CD4-positive, CD25-positive, alpha-beta regulatory T cell (primary cell): ENCODE results near the gene KCTD1. TPM values are rescaled to one million over a fixed set of nuclear protein-coding genes. Genes with fewer than 3 reads are reported as not detected.
A peak's percentile ranks its signal among the peaks of the same experiment; 100 is the strongest.

ENCODE experiments used
- ATAC-seq, 2 donors: fragments of 150-1000 bp; cut with Tn5 transposase; one replicate each; pipeline ENCODE4 v1.10.0; 2021; ENCODE audit warnings: low read depth in 2 of 2, moderate number of reproducible peaks in 2 of 2, moderate library complexity in 1 of 2
- DNase-seq, 3 donors: peaks; one replicate each; pipeline versions ENCODE4 v3.0.0 to v3.0.0-alpha.2; 2012 to 2022; ENCODE audit warnings: mixed read lengths in 1 of 3
- H3K27ac ChIP-seq: one replicate; pipeline ENCODE4 v1.7.0; 2013; ENCODE audit warnings: mild to moderate bottlenecking, low read length; ENCODE audit not compliant: insufficient read depth, poor library complexity, severe bottlenecking
- H3K27me3 ChIP-seq: one replicate; pipeline ENCODE4 v1.7.0; 2013; ENCODE audit warnings: low read length; ENCODE audit not compliant: control insufficient read depth, insufficient read depth
- H3K36me3 ChIP-seq: one replicate; pipeline ENCODE4 v1.7.0; 2013; ENCODE audit warnings: mild to moderate bottlenecking, low read length, moderate library complexity; ENCODE audit not compliant: control insufficient read depth, insufficient read depth
- H3K4me1 ChIP-seq: 2 replicates; pipeline ENCODE4 v1.7.0; 2013; ENCODE audit warnings: mild to moderate bottlenecking, low read length; ENCODE audit not compliant: insufficient read depth, control insufficient read depth, poor library complexity, severe bottlenecking
- H3K4me3 ChIP-seq: one replicate; pipeline ENCODE4 v1.7.0; 2013; ENCODE audit warnings: low read depth, mild to moderate bottlenecking, low read length, moderate library complexity
- H3K9me3 ChIP-seq, 2 experiments: 1 replicate in 1 of 2; 2 replicates in 1 of 2; pipeline ENCODE4 v1.7.0; 2013; ENCODE audit warnings: low read length in 2 of 2, mild to moderate bottlenecking in 1 of 2, moderate library complexity in 1 of 2; ENCODE audit not compliant: control insufficient read depth in 2 of 2
- H3K27ac Mint-ChIP-seq, 3 donors: one replicate each; pipeline ENCODE4 v1.8.0; 2020 to 2022; ENCODE audit warnings: mild to moderate bottlenecking in 3 of 3, mixed read lengths in 3 of 3, moderate library complexity in 2 of 3
- H3K27me3 Mint-ChIP-seq: one replicate; pipeline ENCODE4 v1.8.0; 2022; ENCODE audit warnings: mild to moderate bottlenecking, mixed read lengths
- H3K36me3 Mint-ChIP-seq: one replicate; pipeline ENCODE4 v1.8.0; 2020; ENCODE audit warnings: mixed read lengths
- H3K4me1 Mint-ChIP-seq, 4 donors: one replicate each; pipeline ENCODE4 v1.8.0; 2020 to 2022; ENCODE audit warnings: mixed read lengths in 4 of 4, mild to moderate bottlenecking in 1 of 4
- H3K4me3 Mint-ChIP-seq, 4 donors: one replicate each; pipeline ENCODE4 v1.8.0; 2020 to 2022; ENCODE audit warnings: mild to moderate bottlenecking in 4 of 4, mixed read lengths in 4 of 4, moderate library complexity in 3 of 4
- H3K9me3 Mint-ChIP-seq, 7 donors: one replicate each; pipeline ENCODE4 v1.8.0; 2020 to 2022; ENCODE audit warnings: mixed read lengths in 7 of 7, mild to moderate bottlenecking in 3 of 7, moderate library complexity in 2 of 7
- polyA plus RNA-seq, 4 donors: library from polyadenylated mRNA; unstranded; fragments of 300-500 nt; fragmentation: Illumina TruSeq; gene quantifications; one replicate each; pipeline ENCODE4 v1.2.3, GENCODE V29; 2021
- total RNA-seq: library from RNA; stranded (reverse); gene quantifications from one replicate; pipeline ENCODE4 v1.2.3, GENCODE V29; 2022

KCTD1 gene
- total and polyA plus RNA-seq, 5 donors from 2014 or later = 0.14 to 2.0 (median 0.26) TPM; not detected in 2

GRCh38 chr18:26546875-26547645 lies 1.3 kb downstream of the KCTD1 start:
- H3K36me3 Mint-ChIP-seq = no peaks in the 10 kb centered on the region
- no peak overlapping the region for H3K27ac Mint-ChIP-seq
- Histone ChIP-seq H3K9me3 (no peaks in the 10 kb centered on the region), H3K27ac (no peak overlapping the region), H3K36me3 (no peaks in the 10 kb centered on the region), H3K27me3 (peaks cover 11% of the 10 kb centered on the region), H3K4me1 (peaks cover 23% of the 10 kb centered on the region), H3K4me3 (no peak overlapping the region)
- peaks cover 0 to 2% (median 0%) of the 10 kb centered on the region in 7 donors for H3K9me3 Mint-ChIP-seq
- no peak for ATAC-seq
- peaks cover 3 to 50% (median 25%) of the 10 kb centered on the region in 4 donors for H3K4me1 Mint-ChIP-seq
- DNase-seq = no peak
- peak overlapping the region; percentile 67 to 83 (median 78) for H3K4me3 Mint-ChIP-seq
- peaks cover 15% of the 10 kb centered on the region for H3K27me3 Mint-ChIP-seq

GRCh38 chr18:26546170-26546874 lies 2.0 kb downstream of the KCTD1 start:
- peaks cover 0 to 2% (median 0%) of the 10 kb centered on the region in 7 donors for H3K9me3 Mint-ChIP-seq
- peak overlapping the region; percentile 64 to 83 (median 74) for H3K4me3 Mint-ChIP-seq
- no peak overlapping the region for H3K27ac ChIP-seq
- H3K27me3 Mint-ChIP-seq = peaks cover 8% of the 10 kb centered on the region
- peaks cover 3 to 52% (median 22%) of the 10 kb centered on the region in 4 donors for H3K4me1 Mint-ChIP-seq
- peak overlapping the region; percentile 13 for H3K4me3 ChIP-seq
- no peaks in the 10 kb centered on the region for H3K36me3 Mint-ChIP-seq
- H3K27me3 ChIP-seq = peaks cover 3% of the 10 kb centered on the region
- ATAC-seq (no peak), DNase-seq (no peak)
- H3K36me3 ChIP-seq = no peaks in the 10 kb centered on the region
- peaks cover 23% of the 10 kb centered on the region for H3K4me1 ChIP-seq
- peak overlapping the region in 1 of 3 donors; percentile 5 for H3K27ac Mint-ChIP-seq
- H3K9me3 ChIP-seq = no peaks in the 10 kb centered on the region

GRCh38 chr18:26545335-26546123 lies 2.8 kb downstream of the KCTD1 start:
- peaks cover 5% of the 10 kb centered on the region for H3K27me3 Mint-ChIP-seq
- peaks cover 23% of the 10 kb centered on the region for H3K4me1 ChIP-seq
- H3K36me3 Mint-ChIP-seq = no peaks in the 10 kb centered on the region
- H3K4me1 Mint-ChIP-seq = peaks cover 3 to 52% (median 20%) of the 10 kb centered on the region in 4 donors
- no peak overlapping the region for H3K4me3 ChIP-seq
- no peak for ATAC-seq
- no peak overlapping the region for H3K27ac ChIP-seq
- H3K4me3 Mint-ChIP-seq = peak overlapping the region in 3 of 4 donors; percentile 31 to 71 (median 64)
- no peaks in the 10 kb centered on the region for H3K27me3 ChIP-seq
- H3K9me3 ChIP-seq = no peaks in the 10 kb centered on the region
- peaks cover 0 to 2% (median 0%) of the 10 kb centered on the region in 7 donors for H3K9me3 Mint-ChIP-seq
- H3K27ac Mint-ChIP-seq = no peak overlapping the region
- H3K36me3 ChIP-seq = no peaks in the 10 kb centered on the region
- DNase-seq = no peak

GRCh38 chr18:26544451-26544850 lies 3.9 kb downstream of the KCTD1 start:
- Histone ChIP-seq H3K9me3 (no peaks in the 10 kb centered on the region), H3K36me3 (no peaks in the 10 kb centered on the region), H3K4me1 (peaks cover 18% of the 10 kb centered on the region), H3K4me3 (peak overlapping the region; percentile 10), H3K27ac (no peak overlapping the region), H3K27me3 (no peaks in the 10 kb centered on the region)
- Mint-ChIP-seq H3K9me3 (peaks cover 0 to 2% (median 0%) of the 10 kb centered on the region in 7 donors), H3K27me3 (no peaks in the 10 kb centered on the region), H3K4me1 (peaks cover 3 to 47% (median 20%) of the 10 kb centered on the region in 4 donors), H3K27ac (no peak overlapping the region), H3K36me3 (no peaks in the 10 kb centered on the region), H3K4me3 (peak overlapping the region in 1 of 4 donors; percentile 71)
- no peak for DNase-seq
- no peak for ATAC-seq

GRCh38 chr18:26543373-26543772 lies 5.0 kb downstream of the KCTD1 start:
- H3K4me3 Mint-ChIP-seq = no peak overlapping the region

GRCh38 chr18:26540043-26540628 lies 8.2 kb downstream of the KCTD1 start:
- H3K4me1 ChIP-seq = no peaks in the 10 kb centered on the region
- H3K9me3 ChIP-seq = no peaks in the 10 kb centered on the region
- H3K4me3 ChIP-seq = no peak overlapping the region
- H3K27me3 ChIP-seq = no peaks in the 10 kb centered on the region
- no peak overlapping the region for H3K27ac ChIP-seq
- Mint-ChIP-seq H3K27ac (no peak overlapping the region), H3K9me3 (peaks cover 0 to 2% (median 0%) of the 10 kb centered on the region in 7 donors), H3K36me3 (no peaks in the 10 kb centered on the region), H3K27me3 (no peaks in the 10 kb centered on the region), H3K4me1 (peaks cover 0 to 25% (median 13%) of the 10 kb centered on the region in 4 donors), H3K4me3 (no peak overlapping the region)
- DNase-seq = no peak
- no peaks in the 10 kb centered on the region for H3K36me3 ChIP-seq
- no peak for ATAC-seq

More at GRCh38 chr18:26543373-26543772, 5.0 kb downstream of the KCTD1 start:
- H3K4me3 ChIP-seq = no peak overlapping the region
- Mint-ChIP-seq H3K36me3 (no peaks in the 10 kb centered on the region), H3K27ac (no peak overlapping the region), H3K9me3 (peaks cover 0 to 2% (median 0%) of the 10 kb centered on the region in 7 donors), H3K4me1 (peaks cover 4 to 47% (median 21%) of the 10 kb centered on the region in 4 donors), H3K27me3 (no peaks in the 10 kb centered on the region)
- DNase-seq (no peak), ATAC-seq (no peak)
- H3K36me3 ChIP-seq = no peaks in the 10 kb centered on the region
- no peaks in the 10 kb centered on the region for H3K9me3 ChIP-seq
- H3K27me3 ChIP-seq = no peaks in the 10 kb centered on the region
- H3K27ac ChIP-seq = no peak overlapping the region
- peaks cover 11% of the 10 kb centered on the region for H3K4me1 ChIP-seq

GRCh38 chr18:26538524-26538923 lies 9.8 kb downstream of the KCTD1 start:
- Histone ChIP-seq H3K27me3 (no peaks in the 10 kb centered on the region), H3K4me3 (no peak overlapping the region), H3K4me1 (no peaks in the 10 kb centered on the region), H3K9me3 (no peaks in the 10 kb centered on the region), H3K36me3 (no peaks in the 10 kb centered on the region), H3K27ac (no peak overlapping the region)
- no peak for DNase-seq
- peaks cover 0 to 11% (median 4%) of the 10 kb centered on the region in 4 donors for H3K4me1 Mint-ChIP-seq
- H3K27me3 Mint-ChIP-seq = no peaks in the 10 kb centered on the region
- H3K9me3 Mint-ChIP-seq = peaks cover 0 to 2% (median 0%) of the 10 kb centered on the region in 7 donors
- H3K36me3 Mint-ChIP-seq = no peaks in the 10 kb centered on the region
- no peak overlapping the region for H3K4me3 Mint-ChIP-seq
- no peak for ATAC-seq
- no peak overlapping the region for H3K27ac Mint-ChIP-seq
